Osteoblast (primary cell): ENCODE results near the gene HDAC1. TPM values are rescaled to one million over a fixed set of nuclear protein-coding genes. Genes with fewer than 3 reads are reported as not detected.

Experiments used
- DNase-seq: peaks from one replicate; pipeline ENCODE4 v3.0.0; 2011; ENCODE audit warnings: low spot score, mixed read lengths; ENCODE audit not compliant: insufficient read length; ENCODE audit errors: missing footprints
- H2AFZ ChIP-seq: 2 replicates; pipeline ENCODE4 v1.6.0; 2011; ENCODE audit warnings: mild to moderate bottlenecking, low read length
- H3K27ac ChIP-seq: 2 replicates; pipeline ENCODE4 v1.5.1; 2011; ENCODE audit warnings: mild to moderate bottlenecking, low read depth, low read length, moderate library complexity
- H3K27me3 ChIP-seq: 2 replicates; pipeline ENCODE4 v1.6.0; 2012; ENCODE audit warnings: mild to moderate bottlenecking, control low read depth, inconsistent platforms, low read length, moderate library complexity; ENCODE audit not compliant: insufficient read depth
- H3K36me3 ChIP-seq: 2 replicates; pipeline ENCODE4 v1.5.1; 2011; ENCODE audit warnings: mild to moderate bottlenecking, low read length, control low read depth, moderate library complexity; ENCODE audit not compliant: insufficient read depth
- H3K4me1 ChIP-seq: 2 replicates; pipeline ENCODE4 v1.5.1; 2011; ENCODE audit warnings: mild to moderate bottlenecking, low read length, control low read depth, moderate library complexity; ENCODE audit not compliant: insufficient read depth
- H3K4me2 ChIP-seq: 2 replicates; pipeline ENCODE4 v1.6.0; 2011; ENCODE audit warnings: mild to moderate bottlenecking, low read length; ENCODE audit not compliant: insufficient read depth
- H3K4me3 ChIP-seq: fragments of 200-600 bp; sonication (generic); 3 replicates; pipeline ENCODE4 v1.5.1; 2012; ENCODE audit warnings: mild to moderate bottlenecking, low read length, inconsistent platforms; ENCODE audit not compliant: insufficient read depth
- H3K79me2 ChIP-seq: 2 replicates; pipeline ENCODE4 v1.6.0; 2012; ENCODE audit warnings: mild to moderate bottlenecking, low read length, control low read depth, inconsistent platforms; ENCODE audit not compliant: insufficient read depth
- H3K9me3 ChIP-seq: 2 replicates; pipeline ENCODE4 v1.5.1; 2011; ENCODE audit warnings: low read depth, low read length, control low read depth
- H4K20me1 ChIP-seq: 2 replicates; pipeline ENCODE4 v1.6.0; 2012; ENCODE audit warnings: mild to moderate bottlenecking, low read length, control low read depth; ENCODE audit not compliant: insufficient read depth
- CTCF ChIP-seq: IDR thresholded peaks from 2 replicates; pipeline ENCODE4 v1.5.1; 2011; ENCODE audit warnings: mild to moderate bottlenecking, low read depth, low read length, moderate library complexity; ENCODE audit errors: extremely low read depth
- total RNA-seq: library from RNA; depleted of rRNA; stranded (reverse); fragments of >200 nt; gene quantifications from 2 replicates; pipeline ENCODE4 v1.2.3, GENCODE V29; 2012

HDAC1 gene
- total RNA-seq, 1 donor, result 44.5 TPM

GRCh38 chr1:32339363-32339978 lies 47.6 kb downstream of the HDAC1 start:
- no peak overlapping the region for H3K4me2 ChIP-seq
- no peaks in the 10 kb centered on the region for H3K36me3 ChIP-seq
- peaks cover 6% of the 10 kb centered on the region for H4K20me1 ChIP-seq
- H3K27me3 ChIP-seq, result no peaks in the 10 kb centered on the region
- DNase-seq, result no peak
- no peak overlapping the region for H3K27ac ChIP-seq
- no peaks in the 10 kb centered on the region for H3K9me3 ChIP-seq
- TF ChIP-seq CTCF, result no peak
- no peak overlapping the region for H3K4me3 ChIP-seq
- no peaks in the 10 kb centered on the region for H3K79me2 ChIP-seq
- H3K4me1 ChIP-seq, result peaks cover 12% of the 10 kb centered on the region
- no peak overlapping the region for H2AFZ ChIP-seq

- no peak overlapping the region for H2AFZ ChIP-seq
- H3K36me3 ChIP-seq, result no peaks in the 10 kb centered on the region
- H3K4me1 ChIP-seq, result peaks cover 6% of the 10 kb centered on the region
- H3K9me3 ChIP-seq, result no peaks in the 10 kb centered on the region
- no peak for DNase-seq
- no peak overlapping the region for H3K4me3 ChIP-seq
- no peak overlapping the region for H3K4me2 ChIP-seq
- no peaks in the 10 kb centered on the region for H3K27me3 ChIP-seq
- H3K27ac ChIP-seq, result no peak overlapping the region
- TF ChIP-seq CTCF, result no peak
- no peaks in the 10 kb centered on the region for H4K20me1 ChIP-seq
- no peaks in the 10 kb centered on the region for H3K79me2 ChIP-seq
Measured at GRCh38 chr1:32341186-32341757, 49.4 kb downstream of the HDAC1 start.

GRCh38 chr1:32341971-32342370 lies 50.1 kb downstream of the HDAC1 start:
- TF ChIP-seq CTCF, result no peak
- Histone ChIP-seq H2AFZ (no peak overlapping the region), H3K27ac (no peak overlapping the region), H3K4me2 (no peak overlapping the region), H3K9me3 (no peaks in the 10 kb centered on the region), H3K27me3 (no peaks in the 10 kb centered on the region), H3K79me2 (no peaks in the 10 kb centered on the region), H3K36me3 (no peaks in the 10 kb centered on the region), H4K20me1 (no peaks in the 10 kb centered on the region), H3K4me3 (no peak overlapping the region), H3K4me1 (no peaks in the 10 kb centered on the region)
- no peak for DNase-seq

- Histone ChIP-seq H3K9me3 (no peaks in the 10 kb centered on the region), H3K36me3 (no peaks in the 10 kb centered on the region), H3K79me2 (no peaks in the 10 kb centered on the region), H3K4me3 (no peak overlapping the region), H3K4me2 (no peak overlapping the region), H3K27ac (no peak overlapping the region), H3K4me1 (no peaks in the 10 kb centered on the region), H3K27me3 (no peaks in the 10 kb centered on the region), H4K20me1 (no peaks in the 10 kb centered on the region), H2AFZ (no peak overlapping the region)
- TF ChIP-seq CTCF, result no peak
- no peak for DNase-seq
Measured at GRCh38 chr1:32342704-32343103, 50.8 kb downstream of the HDAC1 start.
